Upper lobe of right lung (tissue), 1 donor: Measurements from ENCODE around the gene VEZF1. TPM values are rescaled to one million over a fixed set of nuclear protein-coding genes. Genes with fewer than 3 reads are reported as not detected.
A peak's percentile ranks its signal among the peaks of the same experiment; 100 is the strongest.

ENCODE experiments used
- ATAC-seq: fragments of 200-7000 bp; cut with Tn5 transposase; one replicate; pipeline ENCODE4 v1.9.1; 2020; ENCODE audit warnings: mild to moderate bottlenecking, moderate library complexity
- DNase-seq: peaks from one replicate; pipeline ENCODE4 v3.0.0-alpha.2; 2020
- H3K27ac ChIP-seq: fragments of 200-600 bp; one replicate; pipeline ENCODE4 v1.8.0; 2022
- H3K27me3 ChIP-seq: fragments of 200-600 bp; one replicate; pipeline ENCODE4 v1.8.0; 2022; ENCODE audit warnings: mild to moderate bottlenecking
- H3K36me3 ChIP-seq: fragments of 200-600 bp; one replicate; pipeline ENCODE4 v1.8.0; 2022
- H3K4me1 ChIP-seq: fragments of 200-600 bp; one replicate; pipeline ENCODE4 v1.8.0; 2022
- H3K4me3 ChIP-seq: fragments of 200-600 bp; one replicate; pipeline ENCODE4 v1.8.0; 2022; ENCODE audit warnings: mild to moderate bottlenecking
- H3K9me3 ChIP-seq: fragments of 200-600 bp; one replicate; pipeline ENCODE4 v1.8.0; 2022
- CTCF ChIP-seq: fragments of 200-600 bp; IDR thresholded peaks from one replicate; pipeline ENCODE4 v1.8.0; 2022; ENCODE audit warnings: antibody characterized with exemption
- intact Hi-C: fragments of 100-400 bp; cut with DNase I; formaldehyde crosslinking; loops from one replicate; pipeline ENCODE4 v1.11.0; 2022
- total RNA-seq: library from RNA; stranded (reverse); fragmentation: NEBNext Ultra II Directional; extraction: Animal tissue kit (Norgen Biotek cat#: 25700); gene quantifications from one replicate; pipeline ENCODE4 v1.2.1, GENCODE V29; 2021
- donor health status: DM: no; HTN: yes; CAD: no; lungs with severe emphysema.

Gene VEZF1
- total RNA-seq, 1 donor from 2014 or later: 77.1 TPM

DNA sequence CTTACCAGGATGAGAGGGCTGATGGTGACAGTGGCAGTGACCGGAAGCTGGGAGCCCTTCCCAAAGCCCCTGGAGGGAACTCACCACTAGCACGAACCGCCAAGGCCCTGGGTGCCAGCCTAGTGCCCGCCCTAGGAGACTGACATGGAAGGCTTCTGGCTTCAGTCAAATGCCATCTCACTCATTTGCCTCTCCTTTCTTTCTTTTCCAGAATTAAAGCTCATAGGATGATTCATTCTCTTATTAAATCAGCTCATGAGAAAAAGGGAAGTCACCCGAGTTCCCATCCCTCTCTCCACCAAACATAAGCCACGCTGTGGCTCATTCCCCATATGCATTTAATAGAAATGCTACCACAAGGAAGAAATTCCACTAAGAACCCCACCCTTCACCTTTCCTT, 44.9 kb downstream of the VEZF1 start:
- H3K9me3 ChIP-seq: no peaks in the 10 kb centered on the region
- DNase-seq (no peak), ATAC-seq (no peak)
- H3K36me3 ChIP-seq: no peaks in the 10 kb centered on the region
- no peaks in the 10 kb centered on the region for H3K27me3 ChIP-seq
- intact Hi-C loops: no loop called here
- peaks cover 49% of the 10 kb centered on the region for H3K4me1 ChIP-seq
- no peak for TF ChIP-seq CTCF
- H3K27ac ChIP-seq: peak overlapping the region; percentile 36
- no peak overlapping the region for H3K4me3 ChIP-seq

- Histone ChIP-seq H3K27ac (peak overlapping the region; percentile 11), H3K27me3 (no peaks in the 10 kb centered on the region), H3K36me3 (no peaks in the 10 kb centered on the region), H3K9me3 (no peaks in the 10 kb centered on the region), H3K4me1 (peaks cover 44% of the 10 kb centered on the region), H3K4me3 (no peak overlapping the region)
- no peak for ATAC-seq
- intact Hi-C loops: no loop called here
- TF ChIP-seq CTCF: no peak
- no peak for DNase-seq
Observed at GRCh38 chr17:57941384-57942370, 46.4 kb downstream of the VEZF1 start.

- ATAC-seq (peak; percentile 42), DNase-seq (no peak)
- H3K27me3 ChIP-seq: no peaks in the 10 kb centered on the region
- H3K4me3 ChIP-seq: no peak overlapping the region
- peaks cover 44% of the 10 kb centered on the region for H3K4me1 ChIP-seq
- no peaks in the 10 kb centered on the region for H3K36me3 ChIP-seq
- H3K27ac ChIP-seq: peak overlapping the region; percentile 36
- no peaks in the 10 kb centered on the region for H3K9me3 ChIP-seq
- intact Hi-C loops: no loop called here
- no peak for TF ChIP-seq CTCF
Observed at GRCh38 chr17:57940653-57941329, 47.3 kb downstream of the VEZF1 start.

DNA sequence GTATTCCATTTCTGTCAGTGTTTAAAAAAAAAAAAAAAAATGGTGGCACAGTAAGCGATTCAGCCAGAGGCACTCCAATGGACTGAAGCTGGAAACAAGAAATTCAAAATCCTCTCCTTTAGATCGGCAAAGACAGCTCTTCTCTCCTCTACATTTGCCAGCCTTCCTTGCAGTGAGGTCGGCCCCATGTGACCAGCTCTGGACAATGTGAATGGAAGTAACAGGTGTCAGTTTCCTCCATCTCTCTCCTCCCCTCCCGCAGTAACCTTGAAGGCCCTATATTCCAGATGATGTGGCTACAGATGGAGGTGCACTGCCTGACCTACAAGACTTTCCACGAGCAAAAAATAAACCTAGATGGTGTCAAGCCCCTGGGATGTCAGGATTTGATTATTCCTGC, 47.8 kb downstream of the VEZF1 start:
- Histone ChIP-seq H3K27ac (no peak overlapping the region), H3K9me3 (no peaks in the 10 kb centered on the region), H3K4me3 (no peak overlapping the region), H3K36me3 (no peaks in the 10 kb centered on the region), H3K4me1 (peaks cover 46% of the 10 kb centered on the region), H3K27me3 (no peaks in the 10 kb centered on the region)
- TF ChIP-seq CTCF: no peak
- intact Hi-C loops: no loop called here
- DNase-seq (no peak), ATAC-seq (no peak)

DNA sequence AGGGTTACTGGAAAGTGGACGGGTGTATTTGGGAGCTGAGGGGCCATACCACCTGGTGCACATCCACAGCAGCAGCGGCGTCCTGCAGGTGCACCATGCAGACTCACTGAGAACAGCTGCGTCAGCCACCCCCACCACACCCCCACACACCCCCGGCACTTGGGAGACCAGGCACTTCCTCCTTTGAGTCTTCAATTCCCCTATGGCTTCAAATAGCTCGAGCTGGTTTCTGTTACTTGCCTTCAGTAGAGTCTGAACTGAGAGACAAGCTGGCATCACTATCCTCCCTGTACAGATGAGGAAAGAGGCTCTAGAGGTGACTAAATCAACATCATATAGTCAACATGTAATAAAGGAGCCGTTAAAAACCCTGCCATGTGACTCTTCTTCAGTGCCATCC, 48.3 kb downstream of the VEZF1 start:
- no peaks in the 10 kb centered on the region for H3K27me3 ChIP-seq
- H3K9me3 ChIP-seq: no peaks in the 10 kb centered on the region
- TF ChIP-seq CTCF: no peak
- H3K27ac ChIP-seq: no peak overlapping the region
- H3K4me1 ChIP-seq: peaks cover 49% of the 10 kb centered on the region
- H3K4me3 ChIP-seq: no peak overlapping the region
- DNase-seq: peak; percentile 82
- ATAC-seq: peak; percentile 76
- H3K36me3 ChIP-seq: no peaks in the 10 kb centered on the region
- intact Hi-C loops: no loop called here
